K562 (cell line): ENCODE measurements around the gene SNRNP48. TPM values are rescaled to one million over a fixed set of nuclear protein-coding genes. Genes with fewer than 3 reads are reported as not detected.

Experiments
- ATAC-seq: fragments of 200-7000 bp; cut with Tn5 transposase; 3 replicates; pipeline ENCODE4 v1.9.1; 2020; ENCODE audit warnings: moderate library complexity
- BruUV-seq: library from RNA; stranded (reverse); fragments of 400-500 nt; replicated peaks from 2 replicates; lab custom pipeline; 2021; lab: Mats Ljungman, UMichigan
- CTCF ChIA-PET: fragments of 300-600 bp; formaldehyde crosslinking; extraction: SDS; loops from one replicate; lab custom pipeline; 2021; ENCODE audit warnings: low intra/inter-chr PET ratio; lab: Yijun Ruan, JAX
- POLR2A ChIA-PET: fragments of 300-600, 350-650 bp; sonication (Branson Sonifier 250); formaldehyde crosslinking; extraction: SDS; loops from one replicate; lab custom pipeline; 2021; ENCODE audit warnings: antibody characterized with exemption, inconsistent platforms; lab: Yijun Ruan, JAX
- DNase-seq, 4 experiments: peaks; one replicate each; pipeline versions ENCODE4 v3.0.0 to v3.0.0-alpha.2; 2011 to 2018; ENCODE audit warnings: low spot score in 3 of 4, mixed read lengths in 3 of 4; ENCODE audit errors: extremely low read depth in 1 of 4
- FAIRE-seq: peaks from 2 replicates; lab custom pipeline; 2011; peaks lifted over from hg19 to GRCh38; lab: Jason Lieb, UNC
- H2AFZ ChIP-seq: 2 replicates; pipeline ENCODE4 v1.6.0; 2011; ENCODE audit warnings: low read depth, low read length, control low read depth, inconsistent platforms
- H3K27ac ChIP-seq: fragments of 200-600 bp; 3 replicates; pipeline ENCODE4 v1.8.0; 2011; ENCODE audit warnings: low read depth, mild to moderate bottlenecking, control low read depth, inconsistent platforms, low read length, moderate library complexity, mixed read lengths; ENCODE audit errors: extremely low read depth
- H3K27me3 ChIP-seq, 2 experiments: fragments of 300-600 bp in 1 of 2; 2 replicates in 1 of 2; 3 replicates in 1 of 2; pipeline versions ENCODE4 v1.6.0 to v1.8.0; 2011; ENCODE audit warnings: inconsistent platforms in 2 of 2, low read length in 2 of 2, mild to moderate bottlenecking in 1 of 2, mixed read lengths in 1 of 2, moderate library complexity in 1 of 2; ENCODE audit not compliant: control insufficient read depth in 2 of 2, insufficient read depth in 2 of 2
- H3K36me3 ChIP-seq: fragments of 300-600 bp; 3 replicates; pipeline ENCODE4 v1.8.0; 2011; ENCODE audit warnings: mild to moderate bottlenecking, low read length, inconsistent platforms; ENCODE audit not compliant: control insufficient read depth, insufficient read depth
- H3K4me1 ChIP-seq, 2 experiments: fragments of 200-600 bp in 1 of 2; replicated peaks in 1 of 2; 2 replicates in 1 of 2; 3 replicates in 1 of 2; pipeline versions ENCODE4 v1.5.1 to v1.8.0; 2011; ENCODE audit warnings: inconsistent platforms in 2 of 2, low read length in 2 of 2, mild to moderate bottlenecking in 1 of 2, mixed read lengths in 1 of 2, moderate library complexity in 1 of 2; ENCODE audit not compliant: control insufficient read depth in 2 of 2, insufficient read depth in 2 of 2
- H3K4me2 ChIP-seq: 2 replicates; pipeline ENCODE4 v1.6.1; 2011; ENCODE audit warnings: low read length, control low read depth, inconsistent platforms, mixed read lengths; ENCODE audit not compliant: insufficient read depth
- H3K4me3 ChIP-seq: fragments of 200-600 bp; sonication (generic), shearing (Covaris generic); 2 replicates; pipeline ENCODE4 v1.5.1; 2016; ENCODE audit warnings: control low read depth, inconsistent platforms
- H3K79me2 ChIP-seq: fragments of 200-600 bp; 3 replicates; pipeline ENCODE4 v1.8.0; 2011; ENCODE audit warnings: low read length, inconsistent platforms; ENCODE audit not compliant: control insufficient read depth, insufficient read depth
- H3K9ac ChIP-seq, 2 experiments: 2 replicates each; pipeline versions ENCODE4 v1.6.0 to v1.6.1; 2011; ENCODE audit warnings: low read depth in 2 of 2, low read length in 2 of 2, control low read depth in 1 of 2, inconsistent platforms in 1 of 2, mild to moderate bottlenecking in 1 of 2, mixed read lengths in 1 of 2; ENCODE audit not compliant: insufficient read depth in 1 of 2
- H3K9me1 ChIP-seq: one replicate; pipeline ENCODE4 v1.6.0; 2011; ENCODE audit warnings: inconsistent platforms, mild to moderate bottlenecking, low read length, moderate library complexity; ENCODE audit not compliant: control insufficient read depth, insufficient read depth
- H3K9me3 ChIP-seq: replicated peaks from 2 replicates; pipeline ENCODE4 v1.5.1; 2011; ENCODE audit warnings: low read depth, low read length, inconsistent platforms; ENCODE audit not compliant: control insufficient read depth, insufficient read depth
- H4K20me1 ChIP-seq: replicated peaks from 2 replicates; pipeline ENCODE4 v1.6.1; 2011; ENCODE audit warnings: low read length, inconsistent platforms, mixed read lengths; ENCODE audit not compliant: control insufficient read depth, insufficient read depth
- CREB1 ChIP-seq, 2 experiments: sonication (generic) in 1 of 2; formaldehyde crosslinking in 1 of 2; IDR thresholded peaks; 2 replicates each; pipeline versions ENCODE4 v1.6.1 to v1.8.0; 2012 to 2022; ENCODE audit warnings: inconsistent platforms in 1 of 2, mild to moderate bottlenecking in 1 of 2, missing genetic modification reagents in 1 of 2, moderate library complexity in 1 of 2
- CSDE1 ChIP-seq, 2 experiments: fragments of 450-650 bp; IDR thresholded peaks; 2 replicates each; pipeline ENCODE4 v1.6.1; 2016; ENCODE audit warnings: mild to moderate bottlenecking in 1 of 2
- DACH1 ChIP-seq: fragments of 450-650 bp; IDR thresholded peaks from 2 replicates; pipeline ENCODE4 v1.6.1; 2018; ENCODE audit not compliant: partially characterized antibody
- HMGN3 ChIP-seq: IDR thresholded peaks from 2 replicates; pipeline ENCODE4 v1.6.1; 2011; ENCODE audit warnings: borderline replicate concordance, low read depth, mild to moderate bottlenecking, mixed read lengths, low read length; ENCODE audit not compliant: insufficient read length; ENCODE audit errors: extremely low read depth
- HSF4 ChIP-seq: fragments of 250-450 bp; sonication (Bioruptor Pico); IDR thresholded peaks from 2 replicates; pipeline ENCODE4 v2.1.2; 2022; ENCODE audit warnings: mild to moderate bottlenecking, moderate library complexity, borderline replicate concordance
- NR2C2 ChIP-seq, 2 experiments: fragments of 200-800 bp in 1 of 2; sonication (Bioruptor generic) in 1 of 2; sonication (generic) in 1 of 2; formaldehyde crosslinking in 1 of 2; IDR thresholded peaks; 2 replicates each; pipeline versions ENCODE4 v1.6.1 to v1.8.0; 2016 to 2022; ENCODE audit warnings: mild to moderate bottlenecking in 1 of 2, missing compliant biosample characterization in 1 of 2, missing genetic modification characterization in 1 of 2, missing genetic modification reagents in 1 of 2
- RBM22 ChIP-seq: fragments of 200-400 bp; formaldehyde crosslinking; IDR thresholded peaks from 2 replicates; pipeline ENCODE4 v1.6.1; 2018; ENCODE audit warnings: low read length, low read depth; ENCODE audit not compliant: poor library complexity, severe bottlenecking
- ZNF224 ChIP-seq: sonication (generic); formaldehyde crosslinking; IDR thresholded peaks from 2 replicates; pipeline ENCODE4 v1.8.0; 2022; ENCODE audit warnings: mild to moderate bottlenecking, missing genetic modification reagents
- WGBS: fragments of 100-300 bp; shearing (Covaris generic); methylation state at CpG from one replicate; pipeline ENCODE4 v1.1.6; 2016; ENCODE audit warnings: low coverage, mixed read lengths; ENCODE audit not compliant: insufficient coverage; ENCODE audit errors: missing lambda C conversion rate; 5-methylcytosine and 5-hydroxymethylcytosine counted together
- in situ Hi-C: fragments of 300-500 bp; cut with MboI; formaldehyde crosslinking; loops from 4 replicates; pipeline ENCODE4 v1.15.0; 2018; ENCODE audit warnings: inconsistent platforms, mixed read lengths
- intact Hi-C: fragments of 100-400 bp; cut with micrococcal nuclease; formaldehyde crosslinking; loops from 2 replicates; pipeline ENCODE4 v1.14.2; 2022
- polyA plus RNA-seq, 8 experiments: library from polyadenylated mRNA; depleted of rRNA in 4 of 8; stranded (reverse) in 5 of 8; unstranded in 3 of 8; fragments of >200 nt; fragmentation: Nextera tagmentation in 2 of 8; fragmentation: Illumina TruSeq in 1 of 8; extraction: Ambion mirVana in 2 of 8; extraction: Trizol in 1 of 8; gene quantifications; 2 replicates each; pipeline versions ENCODE4 v1.2.1 to v1.2.3, GENCODE V29; 2011 to 2014; ENCODE audit warnings: inconsistent platforms in 1 of 8, missing spikeins in 1 of 8
- total RNA-seq, 7 experiments: library from RNA; depleted of rRNA in 6 of 7; stranded (reverse); fragments of >200 nt in 6 of 7; fragmentation: Illumina TruSeq in 2 of 7; extraction: Trizol in 2 of 7; gene quantifications; 2 replicates each; pipeline versions ENCODE4 v1.2.1 to v1.2.3, GENCODE V29; 2011 to 2021; ENCODE audit warnings: low replicate concordance in 1 of 7
- TF ChIP-seq, protein P1 (sequence below): sonication (generic); formaldehyde crosslinking; IDR thresholded peaks from 2 replicates; pipeline ENCODE4 v1.8.1; 2023; ENCODE audit warnings: mild to moderate bottlenecking, missing genetic modification reagents
- TF ChIP-seq, protein P2 (sequence below), 3 experiments: IDR thresholded peaks in 2 of 3; conservative IDR thresholded peaks in 1 of 3; 2 replicates each; pipeline ENCODE4 v1.5.1; 2011 to 2012; ENCODE audit warnings: low read length in 3 of 3, mild to moderate bottlenecking in 3 of 3, control low read depth in 2 of 3, improper control_type of control experiment in 1 of 3, inconsistent platforms in 1 of 3, low read depth in 1 of 3, mixed read lengths in 1 of 3, moderate library complexity in 1 of 3; ENCODE audit not compliant: insufficient read depth in 2 of 3

Gene SNRNP48
- total and polyA plus RNA-seq, 9 of the 15 experiments (the other 6 are each of a cell fraction or from before 2014, with no cell fraction given), result 6.2 to 32.9 (median 18.6) TPM

DNA sequence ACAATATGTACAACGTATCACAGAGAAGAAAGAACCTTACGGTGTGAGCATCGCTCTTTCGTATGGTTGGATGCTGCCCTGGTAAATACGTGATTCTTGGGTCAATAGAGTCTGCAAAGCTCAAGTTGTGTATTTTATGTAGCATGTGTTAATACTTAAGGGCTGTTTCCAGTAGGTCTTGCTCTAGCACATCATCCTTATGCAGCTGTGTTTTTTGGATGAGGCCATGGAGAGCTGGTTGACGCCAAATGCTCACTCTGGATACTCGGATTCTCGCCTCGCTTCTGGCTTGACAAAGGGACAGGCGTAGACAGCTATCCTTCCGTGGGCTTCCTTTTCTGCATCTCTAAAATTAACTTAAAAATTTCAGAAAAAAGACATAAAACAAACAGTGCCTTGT, 38.9 kb downstream of the SNRNP48 start:
- no peak overlapping the region for H3K4me3 ChIP-seq
- ChIA-PET POLR2A (interaction anchor here (0.9 to 1.3 kb wide), 2 partner anchors 13 to 21 kb away, joined by 3 to 4 read pairs; no protein-coding TSS in a partner anchor), CTCF (no interaction called here)
- intact Hi-C loops, result no loop called here
- H4K20me1 ChIP-seq, result no peaks in the 10 kb centered on the region
- no TSS peak for BruUV-seq
- H3K4me2 ChIP-seq, result no peak overlapping the region
- no peaks in the 10 kb centered on the region for H3K36me3 ChIP-seq
- ATAC-seq (no peak), FAIRE-seq (no peak), DNase-seq (no peak)
- H2AFZ ChIP-seq, result no peak overlapping the region
- TF ChIP-seq, protein P1, sequence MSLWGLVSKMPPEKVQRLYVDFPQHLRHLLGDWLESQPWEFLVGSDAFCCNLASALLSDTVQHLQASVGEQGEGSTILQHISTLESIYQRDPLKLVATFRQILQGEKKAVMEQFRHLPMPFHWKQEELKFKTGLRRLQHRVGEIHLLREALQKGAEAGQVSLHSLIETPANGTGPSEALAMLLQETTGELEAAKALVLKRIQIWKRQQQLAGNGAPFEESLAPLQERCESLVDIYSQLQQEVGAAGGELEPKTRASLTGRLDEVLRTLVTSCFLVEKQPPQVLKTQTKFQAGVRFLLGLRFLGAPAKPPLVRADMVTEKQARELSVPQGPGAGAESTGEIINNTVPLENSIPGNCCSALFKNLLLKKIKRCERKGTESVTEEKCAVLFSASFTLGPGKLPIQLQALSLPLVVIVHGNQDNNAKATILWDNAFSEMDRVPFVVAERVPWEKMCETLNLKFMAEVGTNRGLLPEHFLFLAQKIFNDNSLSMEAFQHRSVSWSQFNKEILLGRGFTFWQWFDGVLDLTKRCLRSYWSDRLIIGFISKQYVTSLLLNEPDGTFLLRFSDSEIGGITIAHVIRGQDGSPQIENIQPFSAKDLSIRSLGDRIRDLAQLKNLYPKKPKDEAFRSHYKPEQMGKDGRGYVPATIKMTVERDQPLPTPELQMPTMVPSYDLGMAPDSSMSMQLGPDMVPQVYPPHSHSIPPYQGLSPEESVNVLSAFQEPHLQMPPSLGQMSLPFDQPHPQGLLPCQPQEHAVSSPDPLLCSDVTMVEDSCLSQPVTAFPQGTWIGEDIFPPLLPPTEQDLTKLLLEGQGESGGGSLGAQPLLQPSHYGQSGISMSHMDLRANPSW (CRISPR knock-in tag), result no peak
- TF ChIP-seq ZNF224 (CRISPR knock-in tag) (no peak), CREB1 (IDR thresholded peaks at IDR 0.05) (no peak), CREB1 (CRISPR knock-in tag; IDR thresholded peaks at IDR 0.05) (no peak), HMGN3 (no peak), HSF4 (CRISPR knock-in tag) (no peak), NR2C2 (CRISPR knock-in tag; IDR thresholded peaks at IDR 0.05) (no peak), NR2C2 (tag; IDR thresholded peaks at IDR 0.05) (no peak), DACH1 (no peak), RBM22 (no peak), CSDE1 (IDR thresholded peaks at IDR 0.05) (no peak)
- TF ChIP-seq, protein P2, sequence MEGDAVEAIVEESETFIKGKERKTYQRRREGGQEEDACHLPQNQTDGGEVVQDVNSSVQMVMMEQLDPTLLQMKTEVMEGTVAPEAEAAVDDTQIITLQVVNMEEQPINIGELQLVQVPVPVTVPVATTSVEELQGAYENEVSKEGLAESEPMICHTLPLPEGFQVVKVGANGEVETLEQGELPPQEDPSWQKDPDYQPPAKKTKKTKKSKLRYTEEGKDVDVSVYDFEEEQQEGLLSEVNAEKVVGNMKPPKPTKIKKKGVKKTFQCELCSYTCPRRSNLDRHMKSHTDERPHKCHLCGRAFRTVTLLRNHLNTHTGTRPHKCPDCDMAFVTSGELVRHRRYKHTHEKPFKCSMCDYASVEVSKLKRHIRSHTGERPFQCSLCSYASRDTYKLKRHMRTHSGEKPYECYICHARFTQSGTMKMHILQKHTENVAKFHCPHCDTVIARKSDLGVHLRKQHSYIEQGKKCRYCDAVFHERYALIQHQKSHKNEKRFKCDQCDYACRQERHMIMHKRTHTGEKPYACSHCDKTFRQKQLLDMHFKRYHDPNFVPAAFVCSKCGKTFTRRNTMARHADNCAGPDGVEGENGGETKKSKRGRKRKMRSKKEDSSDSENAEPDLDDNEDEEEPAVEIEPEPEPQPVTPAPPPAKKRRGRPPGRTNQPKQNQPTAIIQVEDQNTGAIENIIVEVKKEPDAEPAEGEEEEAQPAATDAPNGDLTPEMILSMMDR (IDR thresholded peaks at IDR 0.05 in 2 of 3, conservative IDR thresholded peaks at IDR 0.05 in 1 of 3; ENCODE audit: insufficient read depth in 2 of 3, low read depth in 1 of 3, low read length in 3 of 3), result no peak
- WGBS, result 11% methylated on average over 11 of the region's 11 CpGs
- in situ Hi-C loops, result no loop called here
- H3K79me2 ChIP-seq, result no peaks in the 10 kb centered on the region
- H3K27me3 ChIP-seq, result peaks cover 34 to 52% of the 10 kb centered on the region in 2 experiments
- no peaks in the 10 kb centered on the region for H3K9me1 ChIP-seq
- H3K4me1 ChIP-seq, result no peaks in the 10 kb centered on the region
- H3K27ac ChIP-seq, result no peak overlapping the region
- H3K9ac ChIP-seq, result no peak overlapping the region
- no peaks in the 10 kb centered on the region for H3K9me3 ChIP-seq
